SW 1271 (cell line): ENCODE measurements around the gene PCK2.

Source experiments
- DNase-seq, 2 experiments: peaks; one replicate each; lab custom pipeline; 2025; lab: John Stamatoyannopoulos, UW

Gene PCK2

GRCh38 chr14:24060984-24061913 is 32.9 kb upstream of the PCK2 start:
- DNase-seq, result no peak

- DNase-seq, result no peak
These were observed 31.7 kb upstream of the PCK2 start for GRCh38 chr14:24062216-24062980.

GRCh38 chr14:24063263-24063836 is 30.8 kb upstream of the PCK2 start:
- no peak for DNase-seq

- DNase-seq, result no peak
These were observed 29.9 kb upstream of the PCK2 start for GRCh38 chr14:24064091-24064795.

- no peak for DNase-seq
These were observed 29.3 kb upstream of the PCK2 start for GRCh38 chr14:24064856-24065255.

- DNase-seq, result no peak
These were observed 28.7 kb upstream of the PCK2 start for GRCh38 chr14:24065408-24065807.

- DNase-seq, result no peak
These were observed 27.5 kb upstream of the PCK2 start for GRCh38 chr14:24066496-24067132.

GRCh38 chr14:24067133-24068082 is 26.7 kb upstream of the PCK2 start:
- DNase-seq, result no peak

GRCh38 chr14:24068711-24069410 is 25.2 kb upstream of the PCK2 start:
- no peak for DNase-seq

- DNase-seq, result no peak
These were observed 24.7 kb upstream of the PCK2 start for GRCh38 chr14:24069411-24069735.

- DNase-seq, result no peak
These were observed 23.6 kb upstream of the PCK2 start for GRCh38 chr14:24070285-24071143.

- DNase-seq, result no peak
These were observed 22.9 kb upstream of the PCK2 start, which contains the start of gene CPNE6 for GRCh38 chr14:24071144-24071697. Gene CPNE6, plus strand, starts transcription at chr14:24071562. Its CDS starts 1,375 bp downstream, at chr14:24072937.

GRCh38 chr14:24071836-24072430 is 22.2 kb upstream of the PCK2 start:
- no peak for DNase-seq

GRCh38 chr14:24072436-24072835 is 21.7 kb upstream of the PCK2 start:
- no peak for DNase-seq

GRCh38 chr14:24072881-24073877 is 20.9 kb upstream of the PCK2 start:
- no peak for DNase-seq

- DNase-seq, result no peak
These were observed 19.3 kb upstream of the PCK2 start for GRCh38 chr14:24074625-24075484.
